Adrenal gland (tissue), 12 donors: ENCODE results near the gene AQP1. TPM values are rescaled to one million over a fixed set of nuclear protein-coding genes. Genes with fewer than 3 reads are reported as not detected.
A peak's percentile ranks its signal among the peaks of the same experiment; 100 is the strongest.

Experiments
- DNase-seq, 7 donors: peaks; one replicate each; pipeline ENCODE4 v3.0.0-alpha.2; 2019 to 2020
- H3K27ac ChIP-seq, 5 donors: fragments of 200-600 bp; sonication (generic) in 4 of 5; 1 replicate in 3 of 5; 2 replicates in 2 of 5; pipeline versions ENCODE4 v1.5.1 to v1.8.0; 2016 to 2020; ENCODE audit warnings: mild to moderate bottlenecking in 1 of 5
- H3K27me3 ChIP-seq: fragments of 200-600 bp; 2 replicates; pipeline ENCODE4 v1.8.0; 2021
- H3K36me3 ChIP-seq, 2 donors: fragments of 200-600 bp; replicated peaks in 1 of 2; 1 replicate in 1 of 2; 2 replicates in 1 of 2; pipeline versions ENCODE4 v1.5.1 to v1.8.0; 2018 to 2022
- H3K4me1 ChIP-seq, 2 donors: fragments of 200-600 bp; replicated peaks in 1 of 2; 1 replicate in 1 of 2; 2 replicates in 1 of 2; pipeline versions ENCODE4 v1.5.1 to v1.8.0; 2018 to 2021
- H3K4me3 ChIP-seq, 4 donors: fragments of 200-600 bp; sonication (generic) in 3 of 4; one replicate each; pipeline ENCODE4 v1.5.1; 2016 to 2018
- H3K9me3 ChIP-seq, 3 donors: fragments of 200-600 bp; sonication (generic) in 1 of 3; replicated peaks in 1 of 3; 1 replicate in 2 of 3; 2 replicates in 1 of 3; pipeline versions ENCODE4 v1.5.1 to v1.8.0; 2016 to 2021
- POLR2A ChIP-seq, 2 donors: fragments of 450-650 bp; IDR thresholded peaks; one replicate each; pipeline ENCODE4 v1.6.1; 2017; ENCODE audit warnings: antibody characterized with exemption in 2 of 2, mild to moderate bottlenecking in 2 of 2, moderate library complexity in 1 of 2
- WGBS, 4 donors: extraction: QIAGEN DNeasy Blood & Tissue Kit in 2 of 4; methylation state at CpG; one replicate each; pipeline versions ENCODE4 v1.1.5 to v1.1.7; 2013 to 2017; 5-methylcytosine and 5-hydroxymethylcytosine counted together
- intact Hi-C, 2 donors: fragments of 100-400 bp; cut with DNase I; formaldehyde crosslinking; loops; one replicate each; pipeline versions ENCODE4 v1.14.1 to v1.15.0; 2022 to 2023
- polyA plus RNA-seq, 3 donors: library from polyadenylated mRNA; stranded (reverse); fragments of 200-250 nt in 2 of 3; fragments of 350-450 nt in 1 of 3; fragmentation: Illumina TruSeq in 1 of 3; extraction: RNeasy Lipid Tissue Mini Kit (QIAGEN cat#74804) in 1 of 3; gene quantifications; one replicate each; pipeline ENCODE4 v1.2.3, GENCODE V29; 2013 to 2014
- total RNA-seq, 9 donors: library from RNA; depleted of rRNA in 4 of 9; stranded (reverse); fragments of >200 nt in 4 of 9; fragments of 120-200 nt in 1 of 9; fragmentation: NEBNext Ultra II Directional in 1 of 9; extraction: Animal tissue kit (Norgen Biotek cat#: 25700) in 1 of 9; gene quantifications; one replicate each; pipeline versions ENCODE4 v1.1.0 to v1.2.4, GENCODE V29; 2013 to 2023
- TF ChIP-seq, protein P1 (sequence below), 6 experiments: fragments of 450-650 bp in 4 of 6; fragments of 200-600 bp in 2 of 6; sonication (generic) in 1 of 6; IDR thresholded peaks; 1 replicate in 5 of 6; 2 replicates in 1 of 6; pipeline versions ENCODE4 v1.5.1 to v1.8.0; 2016 to 2021; ENCODE audit warnings: antibody characterized with exemption in 6 of 6, mild to moderate bottlenecking in 2 of 6, moderate library complexity in 1 of 6
- donor health status: healthy with polysubstance abuse.
- donor health status: Bipolar disorder and iron deficiency.
- donor health status: DM: yes; HTN: yes; CAD: no.
- donor health status: DM: no; HTN: no; CAD: no.
- donor health status: DM: no; HTN: no; CAD: no.
- donor health status: DM: yes; HTN: yes; CAD: no.

AQP1 gene
- total and polyA plus RNA-seq, 12 donors = 7.6 to 77.4 (median 40.5) TPM

DNA sequence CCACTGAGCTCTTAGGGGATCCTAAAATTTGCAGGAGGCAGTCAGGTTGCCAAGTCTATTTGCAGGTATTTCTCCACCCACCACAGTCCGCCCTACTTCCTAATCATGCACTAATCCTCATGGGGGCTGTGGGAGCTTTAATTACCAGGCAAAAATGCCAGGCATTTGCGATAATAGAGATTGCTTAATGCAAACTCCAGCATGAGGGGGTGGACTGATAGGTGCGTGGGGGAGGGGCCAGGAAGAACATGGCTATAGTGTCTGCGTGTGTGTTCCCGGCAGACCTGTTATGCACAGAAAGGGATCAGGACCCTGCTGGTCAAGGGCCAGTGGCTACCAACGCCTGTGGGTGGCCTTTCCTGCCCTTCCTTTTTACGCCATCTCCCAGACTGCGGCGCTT lies 15.6 kb upstream of the AQP1 start:
- H3K27me3 ChIP-seq = no peaks in the 10 kb centered on the region
- H3K27ac ChIP-seq = no peak overlapping the region
- no peaks in the 10 kb centered on the region for H3K36me3 ChIP-seq
- TF ChIP-seq POLR2A (IDR thresholded peaks at IDR 0.05) = no peak
- TF ChIP-seq, protein P1, sequence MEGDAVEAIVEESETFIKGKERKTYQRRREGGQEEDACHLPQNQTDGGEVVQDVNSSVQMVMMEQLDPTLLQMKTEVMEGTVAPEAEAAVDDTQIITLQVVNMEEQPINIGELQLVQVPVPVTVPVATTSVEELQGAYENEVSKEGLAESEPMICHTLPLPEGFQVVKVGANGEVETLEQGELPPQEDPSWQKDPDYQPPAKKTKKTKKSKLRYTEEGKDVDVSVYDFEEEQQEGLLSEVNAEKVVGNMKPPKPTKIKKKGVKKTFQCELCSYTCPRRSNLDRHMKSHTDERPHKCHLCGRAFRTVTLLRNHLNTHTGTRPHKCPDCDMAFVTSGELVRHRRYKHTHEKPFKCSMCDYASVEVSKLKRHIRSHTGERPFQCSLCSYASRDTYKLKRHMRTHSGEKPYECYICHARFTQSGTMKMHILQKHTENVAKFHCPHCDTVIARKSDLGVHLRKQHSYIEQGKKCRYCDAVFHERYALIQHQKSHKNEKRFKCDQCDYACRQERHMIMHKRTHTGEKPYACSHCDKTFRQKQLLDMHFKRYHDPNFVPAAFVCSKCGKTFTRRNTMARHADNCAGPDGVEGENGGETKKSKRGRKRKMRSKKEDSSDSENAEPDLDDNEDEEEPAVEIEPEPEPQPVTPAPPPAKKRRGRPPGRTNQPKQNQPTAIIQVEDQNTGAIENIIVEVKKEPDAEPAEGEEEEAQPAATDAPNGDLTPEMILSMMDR (IDR thresholded peaks at IDR 0.05) = no peak
- no peak for DNase-seq
- 82 to 93% (median 89%) methylated on average over 9 of the region's 9 CpGs for WGBS, 4 donors
- no peak overlapping the region for H3K4me3 ChIP-seq
- no peaks in the 10 kb centered on the region for H3K9me3 ChIP-seq
- intact Hi-C loops = no loop called here
- peaks cover 25 to 38% of the 10 kb centered on the region in 2 donors for H3K4me1 ChIP-seq

DNA sequence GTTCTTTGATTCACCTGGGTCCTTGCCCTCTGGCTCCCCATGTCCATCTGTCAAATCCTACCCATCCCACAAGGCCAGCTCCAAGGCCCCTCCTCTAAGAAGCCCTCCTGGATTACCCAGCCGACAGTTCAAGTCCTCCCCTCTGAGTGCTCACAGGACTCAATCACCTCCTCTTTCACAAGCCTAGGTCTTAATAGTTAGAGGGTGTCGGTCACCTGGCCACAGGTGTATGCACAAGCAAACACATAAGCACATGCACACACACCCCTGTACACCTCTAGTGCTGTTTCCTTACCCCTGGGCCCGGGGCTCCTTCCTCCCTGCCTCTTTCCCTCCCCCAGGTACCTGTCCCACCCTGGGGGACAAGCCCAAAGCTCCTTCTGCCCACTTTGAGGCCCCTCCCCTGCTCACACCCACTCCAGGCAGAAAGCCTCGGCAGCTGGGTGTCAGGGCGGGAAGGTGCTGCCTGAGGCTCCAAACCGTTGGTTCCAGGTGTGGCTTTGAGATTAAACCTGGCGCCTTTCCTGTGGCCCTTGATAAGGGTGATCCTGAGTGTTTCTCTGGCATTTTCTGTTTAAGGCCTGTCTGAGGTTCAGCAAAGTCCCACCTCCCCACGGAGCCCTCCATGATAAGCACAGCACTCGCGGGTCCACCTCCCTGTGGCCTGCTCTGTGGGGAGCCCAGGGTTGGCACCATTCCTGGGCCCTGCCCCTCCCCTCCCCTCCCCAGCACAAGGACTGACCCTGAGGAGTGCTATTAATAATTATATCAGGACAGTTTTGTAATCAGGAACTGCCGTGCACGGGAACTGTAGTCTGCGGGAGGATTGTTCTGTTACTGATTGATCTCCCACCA lies 14.6 kb upstream of the AQP1 start:
- Histone ChIP-seq H3K4me3 (peak overlapping the region in 1 of 4 donors; percentile 17), H3K36me3 (no peaks in the 10 kb centered on the region), H3K9me3 (no peaks in the 10 kb centered on the region), H3K4me1 (peaks cover 25 to 38% of the 10 kb centered on the region in 2 donors), H3K27me3 (no peaks in the 10 kb centered on the region), H3K27ac (no peak overlapping the region)
- TF ChIP-seq POLR2A (IDR thresholded peaks at IDR 0.05) = no peak
- TF ChIP-seq, protein P1 (IDR thresholded peaks at IDR 0.05) = no peak
- WGBS, 4 donors = 24 to 56% (median 36%) methylated on average over 6 to 13 of the region's 13 CpGs
- peak in 5 of 7 donors; percentile 43 to 70 (median 46) for DNase-seq
- intact Hi-C loops = no loop called here

GRCh38 chr7:30897770-30898169 lies 13.9 kb upstream of the AQP1 start:
- TF ChIP-seq POLR2A (IDR thresholded peaks at IDR 0.05) = no peak
- TF ChIP-seq, protein P1 (IDR thresholded peaks at IDR 0.05) = no peak
- Histone ChIP-seq H3K27ac (peak overlapping the region in 1 of 5 donors; percentile 32), H3K27me3 (no peaks in the 10 kb centered on the region), H3K4me3 (peak overlapping the region in 1 of 4 donors; percentile 17), H3K36me3 (no peaks in the 10 kb centered on the region), H3K9me3 (no peaks in the 10 kb centered on the region), H3K4me1 (peaks cover 25 to 37% of the 10 kb centered on the region in 2 donors)
- no peak for DNase-seq
- WGBS, 4 donors = 52 to 75% (median 61%) methylated on average over 2 of the region's 2 CpGs
- intact Hi-C loops = no loop called here

DNA sequence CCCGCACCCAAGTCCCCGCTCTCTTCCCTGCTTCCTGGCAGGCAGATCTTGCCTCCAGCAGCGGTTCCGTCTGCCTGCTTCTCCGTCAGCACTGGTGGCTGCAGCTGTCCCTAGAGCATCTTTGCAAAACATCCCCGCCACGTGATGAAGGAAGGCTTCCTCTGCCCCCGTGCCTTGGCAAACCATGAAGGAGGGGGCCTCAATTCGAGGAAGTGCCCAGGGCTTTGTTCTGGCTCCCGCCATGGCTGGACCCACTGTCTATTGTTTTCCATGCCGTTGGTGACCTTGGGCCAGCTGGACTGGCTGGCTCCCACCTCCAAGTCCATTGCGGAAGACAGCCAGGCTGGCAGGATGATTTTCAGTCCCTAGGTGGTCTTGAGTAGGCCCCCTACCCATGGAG lies 13.2 kb upstream of the AQP1 start:
- no peak overlapping the region for H3K4me3 ChIP-seq
- DNase-seq = peak in 3 of 7 donors; percentile 16 to 55 (median 31)
- no peaks in the 10 kb centered on the region for H3K27me3 ChIP-seq
- WGBS, 4 donors = 64 to 90% (median 75%) methylated on average over 4 to 12 of the region's 12 CpGs
- peak overlapping the region in 1 of 5 donors; percentile 32 for H3K27ac ChIP-seq
- H3K4me1 ChIP-seq = peaks cover 24 to 32% of the 10 kb centered on the region in 2 donors
- no peak for TF ChIP-seq POLR2A (IDR thresholded peaks at IDR 0.05)
- TF ChIP-seq, protein P1 (IDR thresholded peaks at IDR 0.05) = no peak
- H3K9me3 ChIP-seq = no peaks in the 10 kb centered on the region
- no peaks in the 10 kb centered on the region for H3K36me3 ChIP-seq
- intact Hi-C loops = no loop called here
